GM12892 (cell line): ENCODE data around the gene ZNF423.

ENCODE experiments used
- DNase-seq: peaks from one replicate; pipeline ENCODE4 v3.0.0; 2011; ENCODE audit not compliant: insufficient read length
- FAIRE-seq: peaks from 2 replicates; lab custom pipeline; 2011; peaks lifted over from hg19 to GRCh38; lab: Jason Lieb, UNC
- POLR2A ChIP-seq: IDR thresholded peaks from 2 replicates; pipeline ENCODE4 v1.6.1; 2011; ENCODE audit warnings: low read depth, low read length, control low read depth
- POLR2AphosphoS5 ChIP-seq: IDR thresholded peaks from 2 replicates; pipeline ENCODE4 v1.6.1; 2011; ENCODE audit warnings: low read depth, low read length, control low read depth
- TAF1 ChIP-seq: IDR thresholded peaks from 2 replicates; pipeline ENCODE4 v1.6.1; 2011; ENCODE audit warnings: low read depth, mild to moderate bottlenecking, control low read depth, low read length, borderline replicate concordance

Gene ZNF423

GRCh38 chr16:49788986-49789385 is 66.9 kb downstream of the ZNF423 start:
- no peak for FAIRE-seq
- TF ChIP-seq POLR2AphosphoS5 (no peak), TAF1 (no peak), POLR2A (no peak)
- no peak for DNase-seq

GRCh38 chr16:49788572-49788971 is 67.3 kb downstream of the ZNF423 start:
- FAIRE-seq (no peak), DNase-seq (no peak)
- no peak for TF ChIP-seq POLR2AphosphoS5
- TF ChIP-seq TAF1 = no peak
- no peak for TF ChIP-seq POLR2A

DNA sequence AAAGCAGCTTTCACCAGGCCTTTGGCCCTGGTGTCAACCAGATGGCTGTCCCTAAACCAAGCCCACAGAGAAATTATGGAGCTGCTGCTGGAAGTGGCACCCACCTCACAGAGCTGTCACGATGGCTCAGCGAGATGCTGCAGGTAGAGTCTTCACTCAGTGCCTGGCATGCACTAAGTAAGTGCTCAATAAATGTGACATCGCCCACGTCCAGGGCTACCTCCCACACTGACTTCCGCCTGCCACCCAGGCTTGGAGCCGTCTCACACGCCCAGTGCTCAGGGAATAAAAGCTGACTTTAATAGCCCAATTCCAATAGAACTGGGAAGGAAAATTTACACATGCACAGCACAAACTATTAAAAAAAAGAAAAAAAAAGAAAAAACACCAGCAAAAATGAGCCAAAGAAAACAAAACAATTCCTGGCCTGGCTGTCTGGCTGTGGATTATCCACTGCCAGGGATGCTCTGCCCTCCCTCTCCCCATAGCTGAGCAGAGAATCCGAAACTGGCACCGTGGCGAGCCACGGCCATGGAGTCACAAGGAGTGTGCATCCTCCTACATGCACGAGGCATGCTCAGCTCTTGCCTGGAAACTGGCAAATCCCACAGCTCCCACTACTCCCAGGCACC is 68.9 kb downstream of the ZNF423 start:
- DNase-seq (no peak), FAIRE-seq (no peak)
- TF ChIP-seq TAF1 = no peak
- TF ChIP-seq POLR2A = no peak
- no peak for TF ChIP-seq POLR2AphosphoS5

- FAIRE-seq (no peak), DNase-seq (no peak)
- TF ChIP-seq TAF1 = no peak
- TF ChIP-seq POLR2AphosphoS5 = no peak
- TF ChIP-seq POLR2A = no peak
Observed at GRCh38 chr16:49785970-49786369, 69.9 kb downstream of the ZNF423 start.

DNA sequence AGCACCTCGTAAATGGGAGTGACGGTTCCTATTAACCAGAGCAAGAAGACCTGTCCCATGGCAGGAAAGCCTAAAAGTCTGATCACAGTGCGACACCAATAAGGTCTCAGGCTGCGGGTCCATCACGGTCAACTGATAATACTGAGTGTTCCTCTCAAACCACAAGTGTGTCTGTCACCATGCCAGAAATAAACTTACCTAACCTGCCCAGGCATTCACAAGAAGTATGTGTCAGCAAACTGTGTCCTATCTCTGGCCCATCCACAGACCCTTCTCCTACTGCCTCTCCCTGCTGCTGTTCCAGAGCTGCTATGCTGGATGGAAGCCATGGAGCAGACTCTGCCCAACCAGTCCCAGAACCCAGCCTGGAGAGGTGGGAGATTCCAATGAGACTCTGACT is 73.5 kb downstream of the ZNF423 start:
- FAIRE-seq (no peak), DNase-seq (no peak)
- TF ChIP-seq POLR2AphosphoS5 (no peak), POLR2A (no peak), TAF1 (no peak)

DNA sequence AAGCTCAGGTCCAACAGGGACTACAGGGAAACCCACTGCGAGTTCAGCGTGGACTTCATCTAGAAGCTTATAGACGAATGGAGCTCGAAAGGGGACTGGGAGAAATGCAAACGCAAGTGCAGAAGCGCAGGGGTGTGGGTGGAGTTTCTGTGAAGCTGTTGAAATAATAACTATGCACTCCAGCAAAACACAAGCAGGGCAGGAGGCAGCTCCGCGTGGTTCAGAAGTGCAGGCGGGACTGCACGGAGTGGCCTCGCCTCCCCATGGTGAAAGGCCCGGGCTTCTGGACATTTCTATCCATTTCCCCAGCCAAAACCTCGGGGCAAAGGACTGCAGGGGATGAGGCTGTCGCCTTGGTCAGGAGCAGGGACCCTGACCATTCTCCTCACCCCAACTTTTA is 74.5 kb downstream of the ZNF423 start:
- no peak for TF ChIP-seq POLR2AphosphoS5
- DNase-seq = no peak
- FAIRE-seq = no peak

- FAIRE-seq = no peak
- DNase-seq = no peak
- no peak for TF ChIP-seq TAF1
- no peak for TF ChIP-seq POLR2AphosphoS5
- no peak for TF ChIP-seq POLR2A
Observed at GRCh38 chr16:49780433-49780832, 75.5 kb downstream of the ZNF423 start.

- FAIRE-seq = no peak
- TF ChIP-seq POLR2A (no peak), POLR2AphosphoS5 (no peak), TAF1 (no peak)
Observed at GRCh38 chr16:49779979-49780378, 75.9 kb downstream of the ZNF423 start.

DNA sequence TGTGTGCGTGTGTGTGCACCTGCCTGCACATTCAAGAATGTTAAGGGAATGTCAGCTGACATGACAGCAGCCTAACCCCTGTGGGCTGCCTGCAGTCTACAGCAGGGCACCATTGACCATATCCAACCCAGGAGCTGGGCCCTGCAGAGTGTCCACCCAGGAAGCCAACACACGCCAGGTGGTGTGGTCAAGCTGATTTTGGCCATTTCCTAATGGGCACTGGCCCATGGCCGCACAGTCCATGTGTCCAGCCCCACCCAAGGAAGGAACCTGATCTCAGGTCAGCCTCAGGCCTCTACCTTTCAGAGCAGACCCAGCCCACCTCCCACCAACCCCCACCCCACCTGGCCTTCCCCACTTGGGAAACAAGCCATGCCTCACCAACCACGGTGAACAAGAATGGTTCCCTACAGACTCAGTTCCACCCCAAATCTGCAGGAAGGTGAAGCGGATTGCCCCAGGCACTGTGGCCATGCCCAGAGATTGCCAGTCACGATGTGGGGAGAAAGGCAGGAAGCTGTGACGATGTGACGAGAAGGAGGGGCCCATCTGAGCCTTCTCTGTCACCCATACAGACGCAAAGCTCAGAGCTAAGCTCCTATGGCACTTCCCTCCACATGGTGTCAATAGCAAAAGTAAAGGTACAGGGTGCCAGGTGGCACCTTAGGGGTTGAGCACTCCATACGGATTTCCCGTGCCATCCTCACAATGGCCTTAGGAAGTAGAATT is 77.5 kb downstream of the ZNF423 start:
- no peak for TF ChIP-seq TAF1
- no peak for TF ChIP-seq POLR2AphosphoS5
- TF ChIP-seq POLR2A = no peak
- FAIRE-seq (no peak), DNase-seq (no peak)

More at GRCh38 chr16:49779979-49780378, 75.9 kb downstream of the ZNF423 start:
- DNase-seq = no peak

GRCh38 chr16:49776734-49777133 is 79.2 kb downstream of the ZNF423 start:
- no peak for FAIRE-seq
- no peak for DNase-seq
- TF ChIP-seq POLR2AphosphoS5 = no peak
- TF ChIP-seq POLR2A = no peak
- TF ChIP-seq TAF1 = no peak

DNA sequence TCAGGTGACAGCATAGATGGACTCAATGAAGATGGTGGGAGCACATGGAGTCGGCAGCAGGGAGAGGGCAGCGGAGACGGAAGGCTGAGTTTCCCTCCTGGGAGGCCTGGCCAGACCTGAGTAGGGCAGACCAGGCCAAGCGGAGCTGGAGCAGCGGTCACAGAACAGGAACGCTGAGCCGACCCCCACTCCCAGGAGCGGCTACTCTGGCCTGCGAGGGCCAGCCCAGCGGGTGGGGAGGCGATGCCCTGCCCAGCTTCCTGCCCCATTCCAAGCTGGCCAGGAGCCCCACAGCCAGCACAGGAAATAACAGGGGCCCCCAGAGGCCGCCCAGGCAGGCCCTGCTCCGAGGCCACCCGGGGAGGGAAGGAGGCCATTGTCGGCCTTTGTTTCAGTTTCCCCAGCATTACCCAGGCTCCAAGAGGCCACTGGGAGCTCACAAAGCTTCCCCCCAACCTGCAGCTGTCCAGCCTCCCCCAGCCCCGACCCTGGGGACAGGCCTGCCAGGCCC is 79.8 kb downstream of the ZNF423 start:
- TF ChIP-seq TAF1 = no peak
- TF ChIP-seq POLR2A = no peak
- TF ChIP-seq POLR2AphosphoS5 = no peak
- FAIRE-seq = no peak
- no peak for DNase-seq

DNA sequence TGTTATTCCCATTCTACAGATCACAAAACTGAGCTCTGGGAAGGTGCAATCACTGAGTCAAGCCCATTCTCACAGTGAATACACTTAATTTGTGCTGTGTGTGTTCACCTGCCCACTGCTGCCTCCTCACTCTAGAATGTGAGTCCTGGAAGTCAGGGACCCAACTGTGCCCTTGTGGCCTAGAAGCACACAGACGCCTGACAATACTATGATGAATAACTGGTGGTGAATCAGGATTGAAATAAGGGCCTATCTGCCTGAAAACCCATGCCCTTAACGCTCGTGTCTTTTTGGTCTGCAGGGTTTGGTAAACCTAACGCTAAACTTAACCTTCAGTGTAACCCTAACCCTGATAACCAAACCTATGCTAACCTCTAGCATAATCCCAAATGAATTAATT is 80.3 kb downstream of the ZNF423 start:
- DNase-seq = no peak
- FAIRE-seq = no peak
- TF ChIP-seq POLR2A (no peak), TAF1 (no peak), POLR2AphosphoS5 (no peak)
